ENCODE data around the gene MYBPC1.
"Not testable (repeated sequence)": the region's sequence is repeated elsewhere in the genome, so short reads cannot be mapped to it uniquely, and the experiment has no call there.

The MYBPC1 gene

DNA sequence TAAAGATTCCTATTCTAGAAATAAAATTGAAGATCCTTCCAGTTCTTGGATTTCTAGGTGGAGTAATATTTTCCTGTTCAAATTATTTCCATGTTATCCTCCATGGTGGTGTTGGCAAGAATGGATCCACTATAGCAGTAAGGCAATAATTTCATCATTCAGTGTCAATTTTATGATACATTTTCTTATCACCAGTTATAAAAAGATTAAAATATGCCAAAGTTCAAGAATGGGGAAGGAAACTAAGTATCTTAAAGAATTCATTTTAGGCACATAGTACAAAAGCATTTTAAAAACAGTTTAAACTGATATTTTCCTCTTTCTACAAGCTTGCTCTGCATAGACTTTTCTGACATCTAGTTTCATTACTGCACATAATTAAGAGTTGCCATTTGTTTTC is 125.3 kb downstream of the MYBPC1 start:
- Histone ChIP-seq H3K4me3 (ENCODE audit: low read depth in 1 of 2, low read length in 2 of 2) (no peak overlapping the region), H3K9ac (ENCODE audit: low read depth in 1 of 2, low read length in 2 of 2) (no peak overlapping the region), H3K27me3 (ENCODE audit: control insufficient read depth in 1 of 2, insufficient read depth in 2 of 2, low read length in 2 of 2) (no peaks in the 10 kb centered on the region), H3K4me1 (ENCODE audit: control insufficient read depth in 1 of 2, insufficient read depth in 2 of 2, low read length in 2 of 2) (peaks cover 8 to 14% of the 10 kb centered on the region in 2 donors), H3K36me3 (ENCODE audit: control insufficient read depth in 1 of 2, insufficient read depth in 2 of 2, low read length in 2 of 2) (peaks cover 7 to 18% of the 10 kb centered on the region in 2 donors), H3K27ac (ENCODE audit: low read depth, low read length) (no peak overlapping the region), H3K9me3 (ENCODE audit: control insufficient read depth in 1 of 2, low read length in 2 of 2) (no peaks in the 10 kb centered on the region)

- Histone ChIP-seq H3K4me1 (ENCODE audit: control insufficient read depth in 1 of 2, insufficient read depth in 2 of 2, low read length in 2 of 2) (peaks cover 8 to 10% of the 10 kb centered on the region in 2 donors), H3K36me3 (ENCODE audit: control insufficient read depth in 1 of 2, insufficient read depth in 2 of 2, low read length in 2 of 2) (peaks cover 11 to 25% of the 10 kb centered on the region in 2 donors)
These were observed 127.6 kb downstream of the MYBPC1 start for GRCh38 chr12:101722392-101722791.

DNA sequence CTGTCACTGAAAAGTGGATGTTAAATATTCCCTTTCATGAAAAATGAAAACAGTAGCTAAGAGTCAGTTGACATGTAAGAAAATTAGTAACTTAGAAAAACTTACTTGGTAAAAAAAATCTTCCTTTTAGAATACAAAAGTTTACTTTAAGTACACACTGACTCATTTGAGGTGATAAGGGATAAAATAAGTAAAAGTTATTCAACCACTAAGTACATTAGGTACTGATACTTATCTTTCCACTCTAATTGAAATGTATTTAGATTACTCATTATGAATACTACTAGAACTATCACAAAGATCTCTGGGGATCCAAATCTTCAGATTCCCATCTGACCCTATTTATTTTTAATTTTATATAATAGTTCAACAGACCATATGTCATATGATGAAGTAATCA is 132.3 kb downstream of the MYBPC1 start:
- Histone ChIP-seq H3K9me3 (ENCODE audit: control insufficient read depth in 1 of 2, low read length in 2 of 2) (no peaks in the 10 kb centered on the region), H3K36me3 (ENCODE audit: control insufficient read depth in 1 of 2, insufficient read depth in 2 of 2, low read length in 2 of 2) (peaks cover 18 to 28% of the 10 kb centered on the region in 2 donors), H3K27ac (ENCODE audit: low read depth, low read length) (no peak overlapping the region), H3K4me3 (ENCODE audit: low read depth in 1 of 2, low read length in 2 of 2) (no peak overlapping the region), H3K4me1 (ENCODE audit: control insufficient read depth in 1 of 2, insufficient read depth in 2 of 2, low read length in 2 of 2) (no peaks in the 10 kb centered on the region), H3K27me3 (ENCODE audit: control insufficient read depth in 1 of 2, insufficient read depth in 2 of 2, low read length in 2 of 2) (no peaks in the 10 kb centered on the region), H3K9ac (ENCODE audit: low read depth in 1 of 2, low read length in 2 of 2) (no peak overlapping the region)

More at GRCh38 chr12:101722392-101722791, 127.6 kb downstream of the MYBPC1 start:
- H3K27ac ChIP-seq (ENCODE audit: low read depth, low read length) = no peak overlapping the region
- H3K4me3 ChIP-seq (ENCODE audit: low read depth in 1 of 2, low read length in 2 of 2) = no peak overlapping the region
- H3K9me3 ChIP-seq (ENCODE audit: control insufficient read depth in 1 of 2, low read length in 2 of 2) = no peaks in the 10 kb centered on the region
- no peak overlapping the region for H3K9ac ChIP-seq (ENCODE audit: low read depth in 1 of 2, low read length in 2 of 2)
- H3K27me3 ChIP-seq (ENCODE audit: control insufficient read depth in 1 of 2, insufficient read depth in 2 of 2, low read length in 2 of 2) = no peaks in the 10 kb centered on the region

DNA sequence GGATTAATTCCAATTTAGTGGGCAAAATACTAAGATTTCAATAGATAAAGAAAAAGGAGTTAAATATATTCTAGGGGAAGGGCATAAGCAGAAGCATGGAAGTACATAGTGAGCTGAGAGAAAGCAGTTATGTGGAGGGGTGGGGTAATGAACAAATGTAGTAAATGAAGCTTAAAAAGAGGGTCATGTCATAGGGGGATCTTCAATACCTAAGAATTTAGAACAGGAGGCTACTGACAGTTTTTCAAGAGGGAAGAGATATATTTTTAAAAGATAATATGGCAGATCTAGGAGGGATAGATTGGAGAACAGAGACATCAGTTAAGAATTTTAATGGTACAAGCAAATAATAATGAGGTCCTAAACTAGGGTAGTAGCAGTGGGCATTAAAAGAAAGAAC is 135.1 kb downstream of the MYBPC1 start:
- H3K9ac ChIP-seq (ENCODE audit: low read depth in 1 of 2, low read length in 2 of 2) = no peak overlapping the region
- H3K36me3 ChIP-seq (ENCODE audit: control insufficient read depth in 1 of 2, insufficient read depth in 2 of 2, low read length in 2 of 2) = peaks cover 14 to 21% of the 10 kb centered on the region in 2 donors
- peaks cover 0 to 8% of the 10 kb centered on the region in 2 donors for H3K4me1 ChIP-seq (ENCODE audit: control insufficient read depth in 1 of 2, insufficient read depth in 2 of 2, low read length in 2 of 2)
- no peaks in the 10 kb centered on the region for H3K9me3 ChIP-seq (ENCODE audit: control insufficient read depth in 1 of 2, low read length in 2 of 2)
- H3K27me3 ChIP-seq (ENCODE audit: control insufficient read depth in 1 of 2, insufficient read depth in 2 of 2, low read length in 2 of 2) = no peaks in the 10 kb centered on the region
- no peak overlapping the region for H3K4me3 ChIP-seq (ENCODE audit: low read depth in 1 of 2, low read length in 2 of 2)
- H3K27ac ChIP-seq (ENCODE audit: low read depth, low read length) = no peak overlapping the region

GRCh38 chr12:101732318-101732717 is 137.5 kb downstream of the MYBPC1 start:
- peaks cover 0 to 8% of the 10 kb centered on the region in 2 donors for H3K4me1 ChIP-seq (ENCODE audit: control insufficient read depth in 1 of 2, insufficient read depth in 2 of 2, low read length in 2 of 2)
- H3K27me3 ChIP-seq (ENCODE audit: control insufficient read depth in 1 of 2, insufficient read depth in 2 of 2, low read length in 2 of 2) = no peaks in the 10 kb centered on the region
- no peak overlapping the region for H3K4me3 ChIP-seq (ENCODE audit: low read depth in 1 of 2, low read length in 2 of 2)
- H3K9me3 ChIP-seq (ENCODE audit: control insufficient read depth in 1 of 2, low read length in 2 of 2) = no peaks in the 10 kb centered on the region
- H3K36me3 ChIP-seq (ENCODE audit: control insufficient read depth in 1 of 2, insufficient read depth in 2 of 2, low read length in 2 of 2) = peaks cover 9 to 15% of the 10 kb centered on the region in 2 donors
- H3K27ac ChIP-seq (ENCODE audit: low read depth, low read length) = no peak overlapping the region
- H3K9ac ChIP-seq (ENCODE audit: low read depth in 1 of 2, low read length in 2 of 2) = no peak overlapping the region

DNA sequence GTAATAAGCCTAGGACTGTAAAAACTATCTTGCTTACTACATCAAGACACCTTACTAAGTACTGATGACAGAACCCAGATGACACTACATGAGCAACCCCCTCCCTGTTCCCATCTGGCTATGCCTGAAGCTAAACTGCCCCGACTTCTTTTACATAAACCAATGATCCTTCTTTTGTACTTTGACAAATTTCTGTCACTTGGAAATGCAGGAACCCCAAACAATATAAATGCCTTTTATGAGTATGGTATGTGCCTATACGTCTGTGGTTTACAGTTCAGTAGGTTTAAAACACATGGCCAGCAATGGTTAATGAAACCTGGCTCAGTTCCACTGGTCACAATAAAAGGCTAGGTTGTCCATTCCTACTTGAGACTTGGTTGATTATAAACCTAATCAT is 138.4 kb downstream of the MYBPC1 start:
- Histone ChIP-seq H3K27ac (ENCODE audit: low read depth, low read length) (no peak overlapping the region), H3K4me3 (ENCODE audit: low read depth in 1 of 2, low read length in 2 of 2) (no peak overlapping the region), H3K36me3 (ENCODE audit: control insufficient read depth in 1 of 2, insufficient read depth in 2 of 2, low read length in 2 of 2) (peaks cover 9 to 20% of the 10 kb centered on the region in 2 donors), H3K27me3 (ENCODE audit: control insufficient read depth in 1 of 2, insufficient read depth in 2 of 2, low read length in 2 of 2) (no peaks in the 10 kb centered on the region), H3K9me3 (ENCODE audit: control insufficient read depth in 1 of 2, low read length in 2 of 2) (no peaks in the 10 kb centered on the region), H3K9ac (ENCODE audit: low read depth in 1 of 2, low read length in 2 of 2) (no peak overlapping the region), H3K4me1 (ENCODE audit: control insufficient read depth in 1 of 2, insufficient read depth in 2 of 2, low read length in 2 of 2) (peaks cover 0 to 8% of the 10 kb centered on the region in 2 donors)

GRCh38 chr12:101734482-101734881 is 139.7 kb downstream of the MYBPC1 start:
- peaks cover 2 to 28% of the 10 kb centered on the region in 2 donors for H3K36me3 ChIP-seq (ENCODE audit: control insufficient read depth in 1 of 2, insufficient read depth in 2 of 2, low read length in 2 of 2)
- not testable (repeated sequence) for H3K27me3 ChIP-seq (ENCODE audit: control insufficient read depth in 1 of 2, insufficient read depth in 2 of 2, low read length in 2 of 2); H3K27ac ChIP-seq (ENCODE audit: low read depth, low read length); H3K9ac ChIP-seq (ENCODE audit: low read depth in 1 of 2, low read length in 2 of 2); H3K4me3 ChIP-seq (ENCODE audit: low read depth in 1 of 2, low read length in 2 of 2); H3K9me3 ChIP-seq (ENCODE audit: control insufficient read depth in 1 of 2, low read length in 2 of 2); H3K4me1 ChIP-seq (ENCODE audit: control insufficient read depth in 1 of 2, insufficient read depth in 2 of 2, low read length in 2 of 2)

All from duodenal mucosa (tissue), 2 donors.